DMS53 treated with DMSO at 0.1 percent for 48 hours (cell line): ENCODE results near the gene DRC1.

Experiments used
- DNase-seq: peaks from one replicate; lab custom pipeline; 2025; ENCODE audit not compliant: unreplicated experiment; lab: John Stamatoyannopoulos, UW

Gene DRC1

GRCh38 chr2:26489213-26489850 lies 87.6 kb downstream of the DRC1 start:
- no peak for DNase-seq

- no peak for DNase-seq
These were observed 89.9 kb downstream of the DRC1 start for GRCh38 chr2:26491563-26492167.

GRCh38 chr2:26492749-26493515 lies 91.2 kb downstream of the DRC1 start:
- DNase-seq = no peak

GRCh38 chr2:26493566-26493965 lies 91.8 kb downstream of the DRC1 start:
- DNase-seq = no peak

- DNase-seq = no peak
These were observed 92.5 kb downstream of the DRC1 start for GRCh38 chr2:26494199-26494598.

- no peak for DNase-seq
These were observed 93.2 kb downstream of the DRC1 start for GRCh38 chr2:26494891-26495290.

- DNase-seq = no peak
These were observed 94.1 kb downstream of the DRC1 start for GRCh38 chr2:26495705-26496297.

GRCh38 chr2:26500406-26500805 lies 98.7 kb downstream of the DRC1 start:
- no peak for DNase-seq

- peak; percentile 66 for DNase-seq
These were observed 101.6 kb downstream of the DRC1 start for GRCh38 chr2:26503231-26503880.

GRCh38 chr2:26504002-26504401 lies 102.3 kb downstream of the DRC1 start:
- DNase-seq = no peak

GRCh38 chr2:26506279-26506678 lies 104.6 kb downstream of the DRC1 start:
- DNase-seq = no peak
